Esophagus squamous epithelium (tissue), 5 donors: Measurements from ENCODE around the gene GMNN. TPM values are rescaled to one million over a fixed set of nuclear protein-coding genes. Genes with fewer than 3 reads are reported as not detected.

Experiments used
- DNase-seq: peaks from one replicate; lab custom pipeline; 2025; lab: John Stamatoyannopoulos, UW
- H3K27ac ChIP-seq, 4 donors: fragments of 200-600 bp; sonication (generic); one replicate each; pipeline ENCODE4 v1.5.1; 2016 to 2019; ENCODE audit warnings: mild to moderate bottlenecking in 1 of 4
- H3K27me3 ChIP-seq, 4 donors: fragments of 200-600 bp; sonication (generic); 1 replicate in 3 of 4; 2 replicates in 1 of 4; pipeline versions ENCODE4 v1.5.1 to v1.6.0; 2017 to 2021; ENCODE audit warnings: antibody characterized with exemption in 1 of 4
- H3K36me3 ChIP-seq, 3 donors: fragments of 200-600 bp; sonication (generic); one replicate each; pipeline ENCODE4 v1.5.1; 2016 to 2019
- H3K4me1 ChIP-seq, 3 donors: fragments of 200-600 bp; sonication (generic); one replicate each; pipeline ENCODE4 v1.5.1; 2017 to 2019
- H3K4me3 ChIP-seq, 4 donors: fragments of 200-600 bp; sonication (generic); 1 replicate in 3 of 4; 2 replicates in 1 of 4; pipeline ENCODE4 v1.5.1; 2016 to 2019; ENCODE audit warnings: mild to moderate bottlenecking in 2 of 4, moderate library complexity in 1 of 4
- H3K9me3 ChIP-seq, 3 donors: fragments of 200-600 bp; sonication (generic); one replicate each; pipeline ENCODE4 v1.5.1; 2016 to 2019
- POLR2A ChIP-seq, 4 donors: fragments of 450-650 bp; IDR thresholded peaks; one replicate each; pipeline ENCODE4 v1.6.1; 2017; ENCODE audit warnings: antibody characterized with exemption in 4 of 4, mild to moderate bottlenecking in 4 of 4, moderate library complexity in 3 of 4
- WGBS, 2 donors: methylation state at CpG; one replicate each; pipeline ENCODE4 v1.1.5; 2018; 5-methylcytosine and 5-hydroxymethylcytosine counted together
- intact Hi-C: fragments of 100-400 bp; cut with DNase I; formaldehyde crosslinking; loops from one replicate; pipeline ENCODE4 v1.15.0; 2022
- total RNA-seq, 4 donors: library from RNA; depleted of rRNA; stranded (reverse); fragments of >200 nt; gene quantifications; one replicate each; pipeline ENCODE4 v1.1.0, GENCODE V29; 2016
- TF ChIP-seq, protein P1 (sequence below), 6 experiments: fragments of 450-650 bp in 4 of 6; fragments of 200-600 bp in 2 of 6; sonication (generic) in 2 of 6; IDR thresholded peaks; one replicate each; pipeline ENCODE4 v1.5.1; 2016 to 2019; ENCODE audit warnings: antibody characterized with exemption in 6 of 6, mild to moderate bottlenecking in 4 of 6, moderate library complexity in 4 of 6
- donor health status: DM: yes; HTN: yes; CAD: no.

The GMNN gene
- total RNA-seq, 4 donors from 2014 or later, result 12.4 to 24.3 (median 16.3) TPM

DNA sequence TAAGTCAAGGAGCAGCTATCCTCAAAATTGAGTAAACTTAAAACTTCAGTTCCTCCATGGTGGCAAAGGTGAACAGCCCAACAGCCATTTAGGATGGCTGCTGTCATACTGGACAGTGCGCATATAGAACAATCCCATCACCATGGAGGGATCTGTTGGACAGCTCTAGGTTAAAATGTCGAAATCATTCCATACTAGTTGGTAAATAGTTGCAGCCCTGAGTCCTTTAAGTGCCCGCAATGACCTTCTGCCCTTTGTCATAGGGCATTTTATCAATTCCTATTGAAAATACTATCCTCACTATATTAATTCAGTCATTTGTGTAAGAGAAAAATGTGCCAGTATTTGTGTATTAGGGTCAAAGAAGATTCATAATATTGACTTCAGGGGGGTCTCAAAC is 32.8 kb downstream of the GMNN start:
- Histone ChIP-seq H3K27me3 (no peaks in the 10 kb centered on the region), H3K27ac (no peak overlapping the region), H3K4me3 (no peak overlapping the region), H3K9me3 (no peaks in the 10 kb centered on the region), H3K4me1 (no peaks in the 10 kb centered on the region), H3K36me3 (no peaks in the 10 kb centered on the region)
- WGBS, 2 donors, result 84 to 91% methylated on average over 3 of the region's 3 CpGs
- intact Hi-C loops, result no loop called here
- TF ChIP-seq, protein P1, sequence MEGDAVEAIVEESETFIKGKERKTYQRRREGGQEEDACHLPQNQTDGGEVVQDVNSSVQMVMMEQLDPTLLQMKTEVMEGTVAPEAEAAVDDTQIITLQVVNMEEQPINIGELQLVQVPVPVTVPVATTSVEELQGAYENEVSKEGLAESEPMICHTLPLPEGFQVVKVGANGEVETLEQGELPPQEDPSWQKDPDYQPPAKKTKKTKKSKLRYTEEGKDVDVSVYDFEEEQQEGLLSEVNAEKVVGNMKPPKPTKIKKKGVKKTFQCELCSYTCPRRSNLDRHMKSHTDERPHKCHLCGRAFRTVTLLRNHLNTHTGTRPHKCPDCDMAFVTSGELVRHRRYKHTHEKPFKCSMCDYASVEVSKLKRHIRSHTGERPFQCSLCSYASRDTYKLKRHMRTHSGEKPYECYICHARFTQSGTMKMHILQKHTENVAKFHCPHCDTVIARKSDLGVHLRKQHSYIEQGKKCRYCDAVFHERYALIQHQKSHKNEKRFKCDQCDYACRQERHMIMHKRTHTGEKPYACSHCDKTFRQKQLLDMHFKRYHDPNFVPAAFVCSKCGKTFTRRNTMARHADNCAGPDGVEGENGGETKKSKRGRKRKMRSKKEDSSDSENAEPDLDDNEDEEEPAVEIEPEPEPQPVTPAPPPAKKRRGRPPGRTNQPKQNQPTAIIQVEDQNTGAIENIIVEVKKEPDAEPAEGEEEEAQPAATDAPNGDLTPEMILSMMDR (IDR thresholded peaks at IDR 0.05), result no peak
- TF ChIP-seq POLR2A (IDR thresholded peaks at IDR 0.05), result no peak
- no peak for DNase-seq

DNA sequence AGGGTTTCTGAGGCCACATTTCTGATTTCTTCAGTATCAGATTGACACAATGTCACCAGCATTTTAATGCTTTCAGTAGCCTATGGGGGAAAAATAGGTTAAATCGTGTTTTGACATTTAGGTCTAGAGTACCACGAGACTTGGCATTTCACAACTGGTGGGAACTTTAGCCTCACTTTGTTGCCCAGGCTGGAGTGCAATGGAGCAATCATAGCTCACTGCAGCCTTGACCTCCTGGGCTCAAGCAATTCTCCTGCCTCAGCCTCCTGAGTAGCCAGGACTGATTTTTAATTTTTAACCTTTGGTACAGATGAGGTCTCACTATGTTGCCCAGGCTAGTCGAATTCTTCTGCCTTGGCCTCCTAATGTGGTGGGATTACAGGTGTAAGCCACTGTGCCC is 35.0 kb downstream of the GMNN start:
- no peak for DNase-seq
- no peaks in the 10 kb centered on the region for H3K9me3 ChIP-seq
- TF ChIP-seq POLR2A (IDR thresholded peaks at IDR 0.05), result no peak
- TF ChIP-seq, protein P1 (IDR thresholded peaks at IDR 0.05), result no peak
- no peaks in the 10 kb centered on the region for H3K4me1 ChIP-seq
- intact Hi-C loops, result no loop called here
- no peaks in the 10 kb centered on the region for H3K36me3 ChIP-seq
- no peak overlapping the region for H3K4me3 ChIP-seq
- 93% methylated on average over 3 of the region's 3 CpGs for WGBS, 2 donors
- H3K27me3 ChIP-seq, result no peaks in the 10 kb centered on the region
- H3K27ac ChIP-seq, result no peak overlapping the region

DNA sequence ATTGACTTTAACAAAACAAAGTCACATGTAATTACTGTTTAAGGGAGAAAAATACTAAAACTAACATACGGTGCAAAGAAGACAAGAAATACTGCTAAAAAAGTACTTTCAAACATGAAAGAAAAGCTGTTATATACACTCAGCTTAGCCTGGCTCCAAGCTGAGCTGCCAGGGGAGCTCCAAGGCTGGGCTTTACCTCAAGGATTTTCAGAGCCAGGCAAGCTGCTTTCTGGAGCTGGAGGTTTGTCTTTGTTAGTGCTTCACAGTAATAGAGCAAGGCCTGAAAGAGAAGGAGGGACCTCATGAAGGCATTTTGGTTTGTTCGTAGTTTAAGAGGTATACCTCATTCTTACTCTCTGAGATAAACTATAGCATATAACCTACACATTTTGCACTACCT is 43.6 kb downstream of the GMNN start:
- DNase-seq, result no peak
- Histone ChIP-seq H3K9me3 (no peaks in the 10 kb centered on the region), H3K4me1 (no peaks in the 10 kb centered on the region), H3K27ac (no peak overlapping the region), H3K36me3 (no peaks in the 10 kb centered on the region), H3K4me3 (no peak overlapping the region), H3K27me3 (no peaks in the 10 kb centered on the region)
- no peak for TF ChIP-seq POLR2A (IDR thresholded peaks at IDR 0.05)
- TF ChIP-seq, protein P1 (IDR thresholded peaks at IDR 0.05), result no peak
- 88 to 93% methylated on average over 2 of the region's 2 CpGs for WGBS, 2 donors
- intact Hi-C loops, result no loop called here

DNA sequence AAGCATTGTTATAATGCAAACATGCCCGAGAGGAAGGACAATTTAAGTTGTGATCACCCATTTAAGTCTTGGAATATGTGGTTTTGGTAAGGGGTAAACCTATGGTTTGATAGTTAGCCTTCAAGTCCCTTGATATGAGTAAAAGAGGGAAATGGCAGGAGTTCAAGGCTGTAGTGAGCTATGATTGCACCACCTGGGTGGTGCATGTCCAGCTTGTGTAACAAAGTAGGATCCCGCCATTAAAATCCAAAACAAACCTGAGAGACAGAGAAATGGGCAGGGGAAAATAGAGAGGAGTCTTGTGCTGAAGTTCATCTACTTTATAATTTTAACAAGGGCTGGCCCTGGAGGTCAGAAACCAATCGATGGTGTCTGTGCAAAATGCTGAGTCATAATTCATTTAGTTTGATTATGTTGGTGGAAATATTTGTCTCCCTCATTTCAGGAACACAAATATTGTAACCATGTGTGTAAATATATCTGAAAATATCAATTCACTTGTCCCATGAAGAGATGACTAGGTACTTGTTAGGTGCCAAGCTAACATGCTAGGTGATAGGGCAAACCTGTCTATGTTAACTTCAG is 47.2 kb downstream of the GMNN start:
- TF ChIP-seq, protein P1 (IDR thresholded peaks at IDR 0.05), result no peak
- no peak for TF ChIP-seq POLR2A (IDR thresholded peaks at IDR 0.05)
- no peak for DNase-seq
- 90 to 92% methylated on average over 3 of the region's 3 CpGs for WGBS, 2 donors
- Histone ChIP-seq H3K4me1 (peaks cover 0 to 11% (median 3%) of the 10 kb centered on the region in 3 donors), H3K4me3 (no peak overlapping the region), H3K9me3 (no peaks in the 10 kb centered on the region), H3K36me3 (peaks cover 0 to 5% (median 0%) of the 10 kb centered on the region in 3 donors), H3K27me3 (no peaks in the 10 kb centered on the region), H3K27ac (no peak overlapping the region)
- intact Hi-C loops, result no loop called here

DNA sequence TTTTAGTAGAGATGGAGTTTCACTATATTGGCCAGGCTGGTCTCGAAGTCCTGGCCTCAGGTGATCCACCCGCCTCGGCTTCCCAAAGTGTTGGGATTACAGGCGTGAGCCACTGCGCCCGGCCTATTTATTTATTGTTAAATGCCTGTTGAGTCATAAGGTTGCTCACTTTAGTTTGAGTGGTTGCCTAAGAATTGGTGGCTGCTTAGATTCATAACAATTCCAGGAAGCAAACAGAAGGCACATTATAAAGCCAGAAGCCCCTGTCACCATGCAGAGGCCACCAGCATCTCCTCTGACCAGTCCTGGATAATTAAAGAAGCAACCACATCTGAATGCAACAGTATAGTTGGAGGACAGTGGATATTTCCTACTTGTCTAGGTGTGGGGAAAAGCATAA is 48.0 kb downstream of the GMNN start:
- H3K4me3 ChIP-seq, result no peak overlapping the region
- no peak for TF ChIP-seq POLR2A (IDR thresholded peaks at IDR 0.05)
- TF ChIP-seq, protein P1 (IDR thresholded peaks at IDR 0.05), result no peak
- H3K36me3 ChIP-seq, result peaks cover 0 to 10% (median 0%) of the 10 kb centered on the region in 3 donors
- H3K27me3 ChIP-seq, result no peaks in the 10 kb centered on the region
- H3K4me1 ChIP-seq, result peaks cover 0 to 18% (median 10%) of the 10 kb centered on the region in 3 donors
- no peak overlapping the region for H3K27ac ChIP-seq
- WGBS, 2 donors, result 43% methylated on average over 4 to 6 of the region's 6 CpGs
- H3K9me3 ChIP-seq, result no peaks in the 10 kb centered on the region
- DNase-seq, result no peak
- intact Hi-C loops, result no loop called here
